GM19023 (cell line): ENCODE measurements around the gene SETD1A.
A peak's percentile ranks its signal among the peaks of the same experiment; 100 is the strongest.
"Not testable (repeated sequence)": the region's sequence is repeated elsewhere in the genome, so short reads cannot be mapped to it uniquely, and the experiment has no call there.

ENCODE experiments used
- ATAC-seq: cut with Tn5 transposase; IDR thresholded peaks from one replicate; pipeline ENCODE4 v1.9.1; 2021; ENCODE audit warnings: mild to moderate bottlenecking, moderate library complexity; ENCODE audit not compliant: unreplicated experiment

SETD1A gene

DNA sequence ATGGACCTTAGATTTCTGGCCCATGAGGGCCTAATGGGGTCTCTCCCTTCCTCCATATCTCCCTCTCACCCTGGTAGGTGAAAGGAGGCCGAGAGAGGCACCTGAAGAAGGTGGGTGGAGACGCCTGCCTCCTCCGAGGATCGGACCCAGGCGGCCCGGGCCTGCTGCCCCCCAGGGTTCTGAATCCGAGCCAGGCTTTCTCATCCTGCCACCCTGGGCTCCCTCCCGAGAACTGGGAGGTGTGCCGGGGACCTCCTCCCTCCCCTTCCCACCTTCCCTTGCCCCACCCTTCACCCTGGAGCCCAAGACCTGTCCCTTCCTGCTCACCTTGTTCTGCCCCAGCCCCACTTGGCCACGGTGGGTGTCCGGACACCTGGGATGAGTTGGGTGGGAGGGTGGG is 29.2 kb upstream of the SETD1A start:
- no peak for ATAC-seq

DNA sequence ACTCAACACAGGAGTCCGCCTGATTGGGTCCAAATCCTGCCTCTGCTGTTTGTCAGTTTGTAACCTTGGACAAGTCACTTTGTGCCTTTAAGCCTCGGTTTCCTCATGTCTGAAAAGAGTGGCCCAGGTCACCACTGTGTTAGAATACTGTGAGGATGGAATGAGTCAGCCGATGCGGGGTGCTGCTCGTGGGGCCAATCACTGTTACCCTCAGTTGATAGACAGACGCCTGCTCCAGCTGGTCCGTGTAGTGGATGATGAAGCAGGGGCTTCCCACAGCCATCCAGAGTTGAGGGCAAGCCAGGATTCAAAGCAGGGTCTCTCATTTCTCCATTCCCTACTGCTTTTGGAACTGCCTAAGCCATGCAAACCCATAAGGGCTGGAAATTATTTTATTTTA is 28.4 kb upstream of the SETD1A start:
- ATAC-seq: no peak

DNA sequence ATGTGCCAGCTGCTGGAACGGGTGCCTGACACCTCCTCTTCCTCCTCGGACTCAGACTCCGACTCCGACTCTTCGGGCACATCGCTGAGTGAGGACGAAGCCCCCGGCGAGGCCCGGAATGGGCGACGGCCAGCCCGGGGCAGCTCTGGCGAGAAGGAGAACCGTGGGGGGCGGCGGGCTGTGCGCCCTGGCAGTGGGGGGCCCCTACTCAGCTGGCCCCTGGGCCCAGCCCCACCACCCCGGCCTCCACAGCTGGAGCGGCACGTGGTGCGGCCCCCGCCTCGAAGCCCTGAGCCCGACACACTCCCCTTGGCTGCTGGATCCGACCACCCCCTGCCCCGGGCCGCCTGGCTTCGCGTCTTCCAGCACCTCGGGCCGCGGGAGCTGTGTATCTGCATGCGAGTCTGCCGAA is 27.4 kb upstream of the SETD1A start:
- no peak for ATAC-seq

DNA sequence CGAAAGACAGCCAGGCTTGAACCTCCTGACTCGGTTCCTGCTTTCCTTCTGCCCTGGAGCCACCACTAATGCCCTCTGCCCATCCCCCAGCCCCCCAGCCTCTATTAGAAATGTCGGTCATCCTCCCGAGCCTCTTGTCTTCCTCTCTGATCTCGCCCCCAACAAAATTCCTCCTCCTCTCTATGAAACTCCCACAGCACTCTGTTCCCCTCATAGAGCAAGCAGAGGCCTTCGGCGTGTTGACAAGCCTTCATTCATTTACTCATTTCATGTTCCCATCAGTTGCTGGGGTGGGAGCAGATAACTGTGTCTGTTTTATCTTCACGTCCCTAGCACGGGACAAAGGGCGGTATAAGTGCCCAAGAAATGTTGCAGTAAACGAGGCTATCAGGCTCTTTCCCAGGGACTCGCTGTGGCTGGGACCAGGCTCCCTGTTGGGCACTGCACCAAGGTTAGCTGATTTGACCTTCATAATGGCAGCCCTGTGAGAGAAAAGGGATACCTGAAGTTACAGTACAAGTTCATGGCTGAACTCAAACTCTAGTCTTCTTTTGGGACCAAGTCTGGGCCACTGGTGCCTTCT is 26.4 kb upstream of the SETD1A start:
- ATAC-seq: no peak

DNA sequence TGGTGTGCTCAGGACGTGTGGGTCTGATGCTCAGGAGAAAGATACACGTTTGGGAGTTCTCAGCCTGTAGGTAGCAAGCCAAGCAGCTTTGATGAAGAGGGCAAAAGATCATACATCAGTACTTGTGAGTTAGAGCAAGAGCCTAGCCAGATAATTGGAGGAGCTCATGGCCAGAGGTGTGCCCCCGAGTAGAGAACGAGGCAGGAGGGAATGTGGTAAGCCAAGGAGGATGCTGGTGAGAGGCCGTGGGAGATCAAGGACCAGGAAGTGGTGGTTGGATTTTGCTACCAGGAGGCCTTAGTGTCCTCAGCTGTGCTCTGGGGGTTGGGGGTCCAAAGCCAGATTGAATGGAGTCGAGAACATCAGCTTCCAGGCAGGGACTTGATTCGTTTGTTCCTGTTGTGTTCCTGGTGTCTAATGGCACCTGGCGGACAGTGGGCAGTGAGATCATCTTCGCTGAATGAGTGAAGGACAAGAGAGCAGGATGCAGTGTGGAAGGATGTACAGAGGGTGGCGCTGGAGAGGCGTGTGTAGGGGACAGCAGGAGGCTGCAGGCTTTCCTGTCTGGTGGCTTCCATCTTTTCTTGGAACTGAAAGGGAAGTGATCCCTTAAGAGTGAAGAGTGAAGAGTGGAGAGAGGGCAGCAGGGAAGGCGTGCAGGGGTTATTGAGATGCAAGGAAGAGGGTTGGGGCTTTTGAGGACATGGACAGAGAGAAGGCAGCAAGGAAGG is 22.6 kb upstream of the SETD1A start:
- no peak for ATAC-seq

DNA sequence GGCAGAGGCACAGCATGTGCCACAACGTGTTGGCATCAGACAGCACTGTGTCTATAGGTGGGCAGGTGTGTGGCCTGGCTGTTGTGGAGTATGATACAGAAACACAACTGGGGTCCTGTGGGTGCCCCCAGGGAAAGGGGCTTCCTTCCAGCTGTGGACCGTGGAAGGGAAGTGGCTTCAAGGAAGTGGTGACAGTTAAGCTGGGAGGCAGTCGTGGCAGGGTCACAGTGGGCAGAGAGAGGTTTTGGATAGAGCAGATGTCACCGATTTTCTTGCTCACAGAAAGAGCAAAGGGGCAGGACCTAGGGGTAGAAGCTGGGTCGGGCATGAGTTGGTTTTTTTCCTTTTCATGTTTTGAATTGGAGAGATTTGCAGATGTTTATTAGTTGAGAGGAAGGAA is 19.9 kb upstream of the SETD1A start:
- ATAC-seq: no peak

DNA sequence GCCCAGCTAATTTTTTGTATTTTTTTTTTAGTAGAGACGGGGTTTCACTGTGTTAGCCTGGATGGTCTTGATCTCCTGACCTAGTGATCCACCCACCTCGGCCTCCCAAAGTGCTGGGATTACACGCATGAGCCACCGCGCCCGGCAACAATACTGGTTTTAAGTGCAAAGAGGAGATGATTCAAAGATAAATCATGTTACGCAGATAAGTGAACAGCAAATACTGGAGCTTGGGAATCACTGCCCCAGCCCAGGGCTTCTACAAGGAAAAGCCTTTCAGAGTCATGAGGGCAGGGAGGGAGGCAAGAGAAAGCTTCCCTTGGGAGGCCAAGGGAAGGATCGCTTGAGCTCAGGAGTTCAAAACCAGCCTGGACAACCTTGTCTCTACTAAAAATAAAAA is 18.0 kb upstream of the SETD1A start:
- ATAC-seq: not testable (repeated sequence)

DNA sequence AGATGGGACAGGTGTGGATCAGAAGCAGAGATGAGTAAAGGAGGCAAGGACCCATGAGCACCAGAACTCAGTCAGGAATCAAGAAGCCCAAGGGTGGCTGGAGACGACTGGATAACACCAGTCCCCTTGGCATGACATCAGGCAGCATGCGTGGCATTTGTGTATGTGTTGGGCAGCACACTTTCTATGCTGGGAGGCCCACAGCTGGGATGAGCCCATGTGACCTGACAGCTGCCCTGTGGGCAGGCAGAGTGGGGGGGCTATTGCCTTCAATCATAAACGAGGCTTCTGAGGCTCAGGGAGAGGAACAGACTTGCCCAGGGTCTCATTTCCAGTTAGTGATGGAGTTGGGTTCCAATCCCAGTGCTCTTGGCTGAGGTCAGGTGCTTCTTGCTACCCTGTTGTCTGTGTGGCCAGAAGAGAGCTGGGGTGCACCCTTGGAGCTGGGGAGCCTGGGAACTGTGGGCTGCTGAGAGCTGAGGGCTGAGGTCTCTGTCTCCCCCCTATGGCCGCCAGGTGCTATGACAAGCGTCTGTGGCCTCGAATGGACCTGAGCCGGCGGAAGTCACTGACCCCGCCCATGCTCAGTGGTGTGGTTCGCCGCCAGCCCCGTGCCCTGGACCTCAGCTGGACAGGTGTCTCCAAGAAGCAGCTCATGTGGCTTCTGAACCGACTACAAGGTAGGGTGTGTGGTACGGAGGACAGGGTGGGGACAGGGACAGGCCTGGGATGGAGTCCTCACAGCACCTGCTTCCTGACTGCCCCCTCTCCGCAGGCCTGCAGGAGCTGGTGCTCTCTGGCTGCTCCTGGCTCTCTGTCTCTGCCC is 15.7 kb upstream of the SETD1A start:
- peak; percentile 92 for ATAC-seq

DNA sequence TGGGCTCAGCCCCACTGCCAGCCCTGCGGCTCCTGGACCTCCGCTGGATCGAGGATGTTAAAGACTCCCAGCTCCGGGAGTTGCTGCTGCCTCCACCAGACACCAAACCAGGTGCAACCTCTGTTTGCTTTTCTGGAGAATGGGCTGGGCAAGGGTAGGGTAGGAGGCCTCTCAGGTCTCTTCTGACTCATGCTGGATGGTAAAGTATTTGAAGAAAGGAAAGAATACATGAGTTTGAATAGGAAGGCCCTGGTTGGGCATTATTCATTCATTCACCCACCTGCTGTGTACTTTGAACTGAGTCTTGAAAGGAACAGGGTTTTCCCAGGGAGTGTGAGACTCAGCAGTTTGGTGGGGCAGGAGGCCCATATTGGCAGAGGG is 15.1 kb upstream of the SETD1A start:
- no peak for ATAC-seq

DNA sequence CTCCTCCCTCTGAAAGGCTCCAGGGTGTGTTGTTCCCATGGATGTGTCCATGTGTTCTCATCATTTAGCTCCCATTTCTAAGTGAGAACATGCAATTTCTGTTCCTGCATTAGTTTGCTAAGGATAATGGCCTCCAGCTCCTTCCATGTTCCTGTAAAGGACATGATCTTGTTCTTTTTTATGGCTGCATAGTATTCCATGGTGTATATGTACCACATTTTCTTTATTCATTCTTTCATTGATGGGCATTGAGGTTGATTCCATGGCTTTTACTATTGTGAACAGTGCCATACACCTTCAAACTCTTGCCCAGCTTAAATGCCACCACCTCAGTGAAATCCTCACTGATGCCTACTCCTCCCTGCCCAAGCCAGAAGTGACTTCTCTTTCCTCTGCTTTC is 13.2 kb upstream of the SETD1A start:
- no peak for ATAC-seq

DNA sequence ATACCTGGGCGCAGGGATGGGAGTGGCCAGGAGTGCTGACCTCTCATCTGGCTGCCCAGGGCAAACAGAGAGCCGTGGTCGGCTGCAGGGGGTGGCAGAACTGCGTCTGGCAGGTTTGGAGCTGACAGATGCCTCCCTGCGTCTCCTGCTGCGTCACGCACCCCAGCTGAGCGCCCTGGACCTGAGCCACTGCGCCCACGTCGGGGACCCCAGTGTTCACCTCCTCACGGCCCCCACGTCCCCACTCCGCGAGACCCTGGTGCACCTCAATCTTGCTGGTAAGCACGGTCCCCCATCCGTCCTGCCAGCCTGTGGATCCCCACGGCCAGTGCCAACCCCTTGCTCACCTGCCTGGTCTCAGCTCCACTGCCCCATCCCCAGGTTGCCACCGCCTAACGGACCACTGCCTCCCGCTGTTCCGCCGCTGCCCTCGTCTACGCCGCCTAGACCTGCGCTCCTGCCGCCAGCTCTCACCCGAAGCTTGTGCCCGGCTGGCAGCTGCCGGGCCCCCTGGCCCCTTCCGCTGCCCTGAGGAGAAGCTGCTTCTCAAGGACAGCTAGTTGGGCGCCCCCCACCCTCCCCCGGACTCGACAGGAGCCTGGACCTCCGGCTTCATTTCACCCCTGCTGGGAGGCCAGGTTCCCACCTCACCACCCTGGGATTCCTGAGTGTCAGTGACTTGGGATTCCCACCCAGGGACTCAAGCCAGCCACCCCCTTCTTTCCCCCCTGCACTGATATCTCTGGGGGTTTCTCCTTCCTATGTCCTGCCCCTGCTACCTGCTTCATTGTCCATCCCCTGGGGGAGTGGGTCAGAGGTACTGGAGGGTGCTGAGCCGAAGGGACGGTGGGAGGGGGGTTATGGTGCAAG is 10.6 kb upstream of the SETD1A start:
- ATAC-seq: no peak

DNA sequence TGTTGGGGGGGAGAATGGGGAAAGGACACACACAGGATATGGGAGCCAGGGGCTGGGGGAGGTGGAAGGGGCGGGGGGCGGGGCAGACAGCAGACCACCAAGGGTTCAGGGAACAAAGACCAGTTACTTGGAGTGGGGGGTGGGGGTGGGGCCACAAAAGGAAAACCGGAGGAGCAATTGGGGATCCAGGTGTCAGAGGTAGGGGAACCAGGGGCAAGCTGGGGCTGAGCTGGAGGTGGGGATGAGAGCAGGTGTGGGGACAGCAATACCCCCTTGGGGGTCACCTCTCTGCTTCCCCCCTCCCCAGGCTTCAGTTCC is 10.1 kb upstream of the SETD1A start:
- ATAC-seq: no peak

DNA sequence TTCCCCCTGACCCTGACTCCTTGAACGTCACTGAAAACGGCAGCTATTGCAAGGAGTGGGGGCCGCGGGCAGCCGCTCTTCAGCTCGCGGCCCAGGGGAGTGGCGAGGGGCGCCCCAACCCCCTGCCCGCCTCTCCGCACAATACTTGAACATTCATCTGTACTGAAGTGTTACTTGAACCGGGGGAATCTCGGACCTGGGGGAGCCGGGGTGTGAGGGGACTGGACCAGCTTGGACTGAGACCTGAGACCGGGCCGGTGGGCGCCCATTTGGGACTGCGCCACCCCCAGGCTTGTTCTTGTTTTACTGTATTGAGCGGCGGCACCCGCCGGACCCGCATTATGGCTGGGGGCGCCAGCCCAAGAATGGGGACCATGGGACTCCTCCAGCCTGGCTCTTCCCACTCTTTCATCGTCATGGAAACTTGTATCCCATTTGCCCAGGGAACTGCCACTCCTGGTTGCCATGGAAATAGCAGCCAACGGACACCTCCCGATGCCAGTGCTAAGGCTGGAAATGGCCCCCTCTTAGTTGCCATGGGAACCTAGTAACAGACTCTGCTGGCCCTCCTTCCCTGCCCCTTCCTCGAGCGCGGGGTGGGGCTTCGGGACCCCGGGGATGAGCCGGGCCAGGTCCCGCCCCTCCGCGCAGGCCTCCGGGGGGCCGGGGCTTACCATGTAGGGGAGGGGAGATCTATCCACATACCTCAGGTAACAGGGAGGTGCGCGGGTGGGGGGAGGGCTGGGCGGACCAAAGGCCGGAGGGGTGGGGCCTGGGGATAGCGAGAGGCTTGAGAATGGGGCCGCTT is 9.5 kb upstream of the SETD1A start:
- peak; percentile 4 for ATAC-seq

DNA sequence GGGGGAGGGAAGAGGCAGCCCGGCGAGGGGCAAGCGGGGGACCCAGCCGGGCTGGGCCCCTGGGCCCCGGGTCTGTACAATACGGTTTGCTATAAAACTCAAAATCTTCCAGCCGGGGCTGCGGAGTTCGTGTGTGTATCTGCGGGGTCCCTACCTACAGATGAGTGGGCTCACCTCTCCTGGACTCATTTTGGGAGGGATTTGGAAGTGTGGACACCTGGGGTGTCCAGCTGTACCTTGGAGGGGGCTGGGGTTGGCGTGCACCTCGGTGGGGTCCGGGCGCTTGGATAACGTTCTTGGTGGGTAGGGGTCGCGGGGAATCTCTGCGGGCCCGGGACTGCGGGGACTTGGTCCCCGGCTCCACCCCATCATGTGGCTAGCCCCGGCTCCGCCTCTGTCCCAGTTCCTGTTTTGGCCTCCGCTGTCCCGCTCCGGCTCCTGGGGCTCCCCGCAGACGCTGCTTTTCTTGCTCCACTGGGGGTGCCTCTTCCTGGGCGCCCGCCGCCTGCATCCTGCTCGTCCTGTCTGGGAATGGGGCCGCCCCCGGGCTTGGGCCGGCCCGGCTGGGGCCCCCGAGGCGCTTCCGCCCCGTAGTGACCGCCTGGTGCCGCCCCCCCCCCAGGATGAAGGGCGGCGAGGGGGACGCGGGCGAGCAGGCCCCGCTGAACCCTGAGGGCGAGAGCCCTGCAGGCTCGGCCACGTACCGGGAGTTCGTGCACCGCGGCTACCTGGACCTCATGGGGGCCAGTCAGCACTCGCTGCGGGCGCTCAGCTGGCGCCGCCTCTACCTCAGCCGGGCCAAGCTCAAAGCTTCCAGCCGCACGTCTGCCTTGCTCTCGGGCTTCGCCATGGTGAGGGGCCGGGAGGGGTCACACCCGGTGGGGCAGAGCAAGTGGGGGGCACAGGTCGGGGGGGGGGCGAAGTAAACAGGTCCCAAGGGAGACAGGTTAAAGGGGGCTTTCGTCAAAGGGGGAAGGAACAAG is 8.6 kb upstream of the SETD1A start, which contains the start of gene ORAI3:
Gene ORAI3 (plus strand): TSS at position 402 of the 983 bp plus-strand sequence. CDS start 222 bp downstream, at position 624.
- peak; percentile 59 for ATAC-seq

DNA sequence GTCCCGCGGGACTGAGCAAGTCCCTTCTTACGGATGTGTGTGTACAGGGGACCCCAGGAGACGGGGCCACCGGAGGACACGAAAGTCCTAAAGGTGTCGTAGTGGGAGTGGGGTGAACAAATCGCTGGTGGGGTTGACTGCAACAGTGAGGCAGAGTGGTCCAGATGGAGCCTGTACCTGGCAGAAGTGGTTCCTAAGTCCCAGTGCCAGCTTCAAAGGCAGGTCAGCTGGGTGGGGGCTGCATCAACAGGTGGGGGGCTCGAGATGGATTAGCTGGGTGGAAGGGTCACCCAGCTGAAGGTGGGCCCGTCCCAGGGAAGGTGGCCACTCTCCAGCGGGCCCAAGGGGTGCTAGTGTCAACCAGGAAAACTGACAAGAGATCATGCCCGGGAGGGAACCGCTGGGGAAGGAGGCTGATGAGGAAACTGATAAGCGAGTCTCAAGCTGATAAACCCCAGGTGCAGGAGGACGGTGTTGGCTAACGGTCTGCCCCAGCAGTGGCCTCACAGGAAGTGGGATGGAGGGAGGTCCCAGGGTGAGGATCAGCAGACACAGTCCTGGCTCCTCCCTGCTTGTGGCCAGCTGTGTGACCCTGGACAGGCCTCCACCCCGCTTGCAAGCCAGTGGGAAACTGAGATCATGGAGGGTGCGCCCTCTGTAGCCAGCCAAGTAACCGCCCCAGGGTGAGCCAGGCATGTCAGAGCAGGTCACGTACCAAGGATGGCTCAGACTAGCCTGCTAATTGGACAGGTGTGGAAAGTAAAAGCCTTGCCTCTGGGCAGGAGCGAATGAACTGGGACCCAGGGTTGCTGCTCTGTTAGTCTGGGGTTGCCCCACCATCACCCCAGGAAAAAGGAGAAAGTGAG is 7.7 kb upstream of the SETD1A start:
- ATAC-seq: peak; percentile 51

DNA sequence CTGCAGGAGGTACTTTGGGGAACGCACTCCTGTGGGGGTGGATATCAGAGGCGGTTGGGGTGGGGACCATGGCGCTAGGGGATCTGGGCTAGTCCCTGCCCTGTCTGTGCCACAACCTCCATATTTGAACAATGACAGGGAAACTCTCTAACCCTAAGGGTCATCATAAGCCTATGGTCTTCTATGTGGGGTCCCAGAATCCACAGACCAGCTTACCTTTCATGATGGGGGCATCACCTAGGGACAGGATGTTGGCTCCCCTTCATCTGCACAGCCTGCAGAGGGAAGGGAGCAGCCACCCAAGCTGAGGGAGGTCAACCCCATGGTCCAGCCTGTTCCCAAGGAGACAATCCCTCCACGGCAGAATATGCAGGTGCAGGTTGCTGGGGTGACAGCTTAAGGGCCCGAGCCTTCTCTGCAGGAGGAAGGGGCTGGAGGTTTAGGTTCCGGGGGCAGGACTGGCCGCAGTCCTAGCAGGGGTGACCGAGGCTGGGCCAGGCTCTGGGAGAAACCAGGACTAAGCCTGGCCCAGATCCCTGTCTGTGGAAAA is 7.0 kb upstream of the SETD1A start:
- no peak for ATAC-seq

DNA sequence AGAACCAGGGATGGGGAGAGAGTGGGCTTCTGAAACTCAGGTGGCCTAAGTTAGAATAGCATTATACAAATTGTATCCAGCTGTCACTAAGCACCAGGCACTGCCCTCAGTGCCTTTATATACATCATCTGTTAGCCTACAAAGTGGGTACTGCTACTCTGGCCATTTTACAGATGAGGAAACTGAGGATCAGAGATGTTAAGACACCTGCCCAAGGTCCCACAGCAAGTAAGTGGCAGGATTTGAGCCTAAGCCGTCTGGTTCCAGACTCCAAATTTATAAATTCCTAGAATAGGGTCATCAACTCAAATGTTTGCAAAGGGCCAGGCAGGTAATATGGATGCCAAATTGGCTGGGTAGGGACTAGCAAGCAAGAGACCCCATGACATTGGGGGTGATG is 6.4 kb upstream of the SETD1A start:
- ATAC-seq: no peak

DNA sequence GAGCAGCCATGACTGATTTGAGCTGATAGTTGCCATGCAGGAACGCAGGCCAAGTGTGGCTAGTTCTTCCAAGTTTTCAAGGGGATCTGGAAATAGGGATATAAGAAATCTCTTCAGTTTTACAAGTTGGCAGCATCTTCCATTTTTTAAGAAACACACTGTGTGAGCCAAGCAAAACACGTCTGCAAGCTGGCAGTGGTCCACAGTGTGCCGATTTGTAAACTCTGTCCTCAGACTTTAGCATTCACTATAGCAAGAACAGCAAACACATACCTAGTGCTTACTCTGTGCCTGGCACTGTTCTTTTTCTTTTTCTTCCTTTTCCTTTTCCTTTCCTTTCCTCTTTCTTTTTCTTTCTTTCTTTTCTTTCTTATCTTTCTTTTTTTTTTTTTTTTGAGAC is 5.8 kb upstream of the SETD1A start:
- no peak for ATAC-seq
